Mononuclear cell (primary cell): ENCODE results near the gene NDOR1. TPM values are rescaled to one million over a fixed set of nuclear protein-coding genes. Genes with fewer than 3 reads are reported as not detected.

ENCODE experiments used
- H3K27me3 ChIP-seq: 2 replicates; pipeline ENCODE4 v1.6.0; 2011; ENCODE audit warnings: low read length, control low read depth; ENCODE audit not compliant: insufficient read depth
- H3K4me1 ChIP-seq: 2 replicates; pipeline ENCODE4 v1.5.1; 2011; ENCODE audit warnings: mild to moderate bottlenecking, low read length, control low read depth; ENCODE audit not compliant: insufficient read depth
- H3K4me3 ChIP-seq: 2 replicates; pipeline ENCODE4 v1.5.1; 2011; ENCODE audit warnings: mild to moderate bottlenecking, low read length, moderate library complexity
- H3K9me3 ChIP-seq: 2 replicates; pipeline ENCODE4 v1.5.1; 2011; ENCODE audit warnings: low read depth, mild to moderate bottlenecking, control low read depth, low read length
- total RNA-seq: library from RNA; depleted of rRNA; stranded (reverse); fragments of >200 nt; gene quantifications from one replicate; pipeline ENCODE4 v1.2.3, GENCODE V29; 2012

The NDOR1 gene
- total RNA-seq, 1 donor: 9.2 TPM

DNA sequence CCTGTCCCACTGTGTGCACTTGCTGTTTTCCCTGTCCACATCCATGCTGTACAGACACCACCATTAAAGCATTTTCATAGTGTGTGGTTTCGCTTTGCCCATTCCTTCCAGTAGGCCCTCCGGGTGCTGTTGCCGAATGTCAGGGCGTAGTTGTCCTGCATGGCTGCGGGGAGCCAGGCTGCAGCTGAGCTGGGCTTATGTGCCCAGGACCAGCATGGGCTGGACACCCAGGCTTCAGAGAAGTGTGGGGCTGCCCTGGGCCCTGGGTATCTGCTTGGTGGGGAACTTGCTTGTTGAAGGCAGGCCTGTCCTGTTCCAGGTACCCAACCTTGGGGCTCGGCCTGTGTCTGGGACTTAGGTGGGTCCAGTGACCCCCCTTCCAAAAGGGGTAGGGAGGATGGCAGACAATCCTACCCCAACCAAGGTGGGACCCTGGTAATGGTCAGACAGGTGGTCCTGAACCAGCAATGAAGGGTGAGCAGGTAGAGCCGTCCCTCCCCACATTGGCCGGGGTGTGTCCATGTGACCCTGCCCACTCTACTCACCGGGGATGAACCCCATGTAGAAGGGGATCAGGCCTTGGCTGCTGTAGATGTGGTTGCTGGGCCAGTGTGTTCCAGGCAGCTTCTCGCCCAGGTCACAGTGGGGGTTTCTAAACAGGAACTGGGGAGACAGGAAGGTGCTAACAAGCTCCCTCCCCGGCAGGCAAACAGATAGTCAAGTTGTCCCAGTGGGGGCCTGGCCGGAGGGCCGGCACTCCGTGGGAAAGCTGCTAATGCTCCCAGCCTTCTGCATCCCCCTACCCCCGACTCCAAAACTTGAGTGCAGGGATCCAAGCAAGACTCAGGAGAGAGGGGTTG is 38.4 kb downstream of the NDOR1 start:
- Histone ChIP-seq H3K4me1 (peaks cover 34% of the 10 kb centered on the region), H3K4me3 (no peak overlapping the region), H3K9me3 (no peaks in the 10 kb centered on the region), H3K27me3 (no peaks in the 10 kb centered on the region)

DNA sequence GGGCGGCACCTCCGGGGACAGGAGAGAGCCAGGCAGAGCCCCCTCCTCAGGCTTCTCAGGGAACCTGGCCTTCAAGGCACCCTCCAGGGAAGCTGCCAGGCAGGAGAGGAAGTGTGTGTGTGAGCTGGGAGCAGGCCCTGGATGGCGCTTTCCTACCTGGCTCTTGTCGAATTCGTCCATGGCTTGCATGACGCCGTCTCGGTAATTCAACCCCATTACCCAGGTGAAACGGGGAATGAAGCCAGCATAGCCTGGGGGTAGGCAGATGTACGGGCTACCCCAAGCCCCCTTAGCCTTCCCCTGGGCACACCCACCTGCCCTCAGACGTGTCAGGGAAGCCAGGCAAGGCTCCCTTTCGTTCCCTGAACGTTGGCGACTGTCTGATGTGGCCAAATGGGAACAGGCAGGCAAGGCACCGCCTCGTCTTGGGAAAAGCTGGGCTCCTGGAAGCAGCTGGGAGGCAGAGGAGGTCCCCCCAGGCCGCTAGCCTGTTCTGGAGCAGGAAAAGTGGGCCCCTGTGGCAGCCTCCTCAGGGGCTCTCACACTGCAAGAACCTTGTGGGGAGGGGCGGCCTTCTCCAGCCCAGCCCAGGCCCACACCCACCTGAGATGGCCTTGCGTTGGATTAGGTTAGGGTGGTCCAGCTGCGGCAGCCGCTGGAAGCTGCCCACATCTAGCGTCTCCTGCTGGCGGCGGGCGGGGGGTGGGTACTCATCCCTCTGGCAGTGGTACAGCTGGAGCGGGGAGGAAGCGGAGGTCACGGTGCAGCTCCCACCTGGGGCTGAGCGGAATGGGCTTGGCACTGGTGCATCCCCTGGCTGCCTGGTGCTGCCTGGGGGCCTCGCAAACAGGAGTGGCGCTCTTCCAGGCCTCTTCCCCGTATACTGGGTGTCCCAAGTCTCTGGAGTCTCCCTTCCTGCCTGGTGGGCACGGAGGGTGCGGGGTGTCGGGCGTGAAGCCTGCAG is 39.3 kb downstream of the NDOR1 start:
- peaks cover 25% of the 10 kb centered on the region for H3K4me1 ChIP-seq
- no peaks in the 10 kb centered on the region for H3K27me3 ChIP-seq
- no peaks in the 10 kb centered on the region for H3K9me3 ChIP-seq
- H3K4me3 ChIP-seq: no peak overlapping the region

DNA sequence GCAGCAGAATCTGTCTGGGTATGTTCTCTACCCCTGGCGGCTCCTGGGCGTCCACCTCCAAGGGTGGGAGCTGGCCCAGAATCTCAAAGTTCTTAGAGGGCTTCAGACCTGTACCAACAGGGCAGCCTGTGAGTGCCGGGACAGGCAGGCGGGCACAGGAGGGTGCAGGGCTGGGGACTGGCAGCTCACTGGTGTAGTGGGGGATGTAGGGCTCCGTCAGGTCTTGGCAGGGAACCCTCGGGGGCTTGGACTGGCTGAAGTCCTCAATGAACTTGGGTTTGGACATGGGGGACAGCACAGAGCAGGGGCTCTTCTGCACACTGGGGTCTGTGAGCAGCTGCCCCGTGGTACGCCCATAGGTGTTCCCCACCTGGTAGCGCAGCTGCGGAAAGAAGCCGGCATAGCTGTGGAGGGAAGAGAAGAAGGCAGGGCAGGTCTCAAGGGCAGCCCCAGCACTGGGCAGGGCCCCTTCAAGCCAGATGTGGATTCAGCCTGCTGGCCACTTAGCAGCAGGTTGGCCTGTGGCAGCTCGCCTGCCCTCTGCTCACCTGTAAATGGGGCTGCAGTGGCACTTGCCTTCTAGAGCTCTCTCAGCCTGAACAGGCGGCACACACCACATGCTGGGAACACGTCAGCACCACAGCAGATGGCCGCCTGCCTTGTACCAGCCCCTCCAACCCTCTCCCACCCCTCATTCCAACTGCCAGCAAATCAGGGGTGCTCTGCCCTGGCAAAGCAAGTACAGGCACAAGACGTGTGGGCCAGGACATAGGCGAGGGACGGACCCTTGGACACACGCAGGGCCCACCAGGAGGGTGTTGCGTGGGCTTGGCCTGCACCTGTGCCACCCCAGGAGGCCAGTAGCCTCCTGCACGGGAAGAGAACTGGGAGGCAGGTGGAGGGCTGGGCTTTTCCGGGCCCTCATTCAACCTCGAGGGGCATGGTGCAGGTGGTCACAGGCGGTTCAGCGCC is 40.2 kb downstream of the NDOR1 start:
- H3K4me1 ChIP-seq: peaks cover 17% of the 10 kb centered on the region
- H3K9me3 ChIP-seq: no peaks in the 10 kb centered on the region
- no peaks in the 10 kb centered on the region for H3K27me3 ChIP-seq
- no peak overlapping the region for H3K4me3 ChIP-seq

DNA sequence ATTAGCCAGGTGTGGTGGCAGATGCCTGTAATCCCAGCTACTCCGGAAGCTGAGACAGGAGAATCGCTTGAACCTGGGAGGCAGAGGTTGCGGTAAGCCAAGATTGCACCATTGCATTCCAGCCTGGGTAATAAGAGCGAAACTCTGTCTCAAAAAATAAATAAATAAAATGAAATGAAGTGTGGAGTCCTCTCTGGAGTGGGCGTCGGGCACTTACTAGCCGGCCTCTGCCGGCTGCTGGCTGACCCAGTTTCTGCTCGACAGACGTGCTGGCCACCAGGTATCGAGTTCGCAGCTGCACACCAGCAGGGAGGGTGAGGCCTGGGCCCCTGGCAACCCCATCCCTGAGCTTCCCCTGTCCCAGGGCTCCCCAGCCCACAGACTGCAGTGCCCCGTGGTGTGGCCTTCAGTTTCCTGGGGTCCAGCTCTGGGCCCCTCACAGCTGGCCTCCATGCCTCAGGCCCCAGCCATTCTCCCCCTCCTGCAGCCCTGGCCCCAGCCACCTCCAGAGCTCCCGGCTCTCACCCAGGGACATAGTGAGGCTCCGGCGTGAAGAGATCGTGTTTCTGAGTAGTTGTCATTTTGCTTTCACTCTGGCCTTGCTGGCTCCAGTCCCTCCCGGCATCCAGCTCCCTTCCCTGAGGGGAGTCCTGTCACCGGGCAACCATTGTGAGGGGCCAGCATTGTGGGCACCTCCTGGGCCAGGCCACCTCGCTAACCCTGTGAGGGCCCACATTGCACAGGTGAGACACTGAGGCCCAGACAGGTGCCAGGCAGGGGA is 41.8 kb downstream of the NDOR1 start:
- Histone ChIP-seq H3K27me3 (no peaks in the 10 kb centered on the region), H3K9me3 (no peaks in the 10 kb centered on the region), H3K4me1 (peaks cover 10% of the 10 kb centered on the region), H3K4me3 (no peak overlapping the region)

DNA sequence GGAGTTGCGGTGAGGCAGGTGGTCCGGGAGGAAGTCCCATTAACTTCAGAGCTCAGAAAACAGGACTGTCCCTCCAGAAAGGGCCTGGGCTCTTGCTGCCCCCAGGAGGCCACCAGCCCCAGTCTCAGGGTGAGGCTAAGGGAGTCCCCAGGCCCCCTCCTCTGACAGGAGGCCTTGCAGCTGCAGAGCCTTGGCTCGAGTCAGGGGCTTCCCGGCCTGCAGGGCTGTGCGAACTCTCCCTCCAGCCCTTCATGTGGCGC is 42.3 kb downstream of the NDOR1 start:
- no peaks in the 10 kb centered on the region for H3K9me3 ChIP-seq
- no peaks in the 10 kb centered on the region for H3K27me3 ChIP-seq

DNA sequence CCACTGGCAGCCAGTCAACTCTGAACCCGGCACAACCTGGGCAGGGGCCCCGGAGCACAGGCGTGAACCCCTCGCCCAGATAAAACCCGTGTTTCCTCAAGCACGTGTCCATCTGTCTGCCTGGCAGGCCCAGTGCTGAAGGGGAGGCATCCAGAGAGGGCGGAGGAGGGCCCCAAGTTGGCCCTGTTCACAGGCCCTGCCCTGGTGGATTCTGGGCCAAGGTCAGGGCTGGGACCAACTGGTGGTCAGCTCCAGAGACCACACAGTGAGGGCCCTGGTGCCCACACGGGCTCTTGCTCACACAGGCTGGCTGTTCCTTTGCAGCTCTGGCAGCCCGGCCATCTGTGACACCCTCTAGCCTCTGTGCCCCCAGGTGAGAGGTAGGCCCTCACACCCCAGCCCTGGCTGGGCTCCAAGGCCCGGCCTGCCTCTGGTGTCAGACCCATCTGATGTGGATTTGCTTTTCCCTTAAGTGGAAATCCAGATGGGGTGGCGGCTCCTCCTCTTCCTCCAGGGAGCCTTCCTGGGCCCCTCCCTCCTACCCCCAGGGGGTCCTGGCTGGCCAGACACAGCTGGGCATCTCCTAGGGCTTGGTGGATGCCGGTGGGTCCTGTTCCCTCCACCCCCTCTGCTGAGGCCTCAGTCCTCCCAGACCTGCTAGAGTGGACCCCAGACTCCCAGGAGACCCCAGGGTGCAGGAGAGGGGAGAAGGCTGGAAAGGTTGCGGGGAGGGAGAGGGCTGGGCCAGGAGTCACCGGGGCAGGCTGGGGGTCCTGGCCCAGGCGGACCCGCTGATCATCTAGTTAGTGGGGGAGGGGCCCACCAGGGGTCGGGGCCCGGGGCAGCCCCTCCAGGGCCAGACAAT is 45.1 kb downstream of the NDOR1 start:
- no peaks in the 10 kb centered on the region for H3K27me3 ChIP-seq
- H3K4me1 ChIP-seq: peaks cover 10% of the 10 kb centered on the region
- H3K9me3 ChIP-seq: no peaks in the 10 kb centered on the region
- H3K4me3 ChIP-seq: no peak overlapping the region

More for the DNA sequence above, 42.3 kb downstream of the NDOR1 start:
- Histone ChIP-seq H3K4me1 (peaks cover 5% of the 10 kb centered on the region), H3K4me3 (no peak overlapping the region)

DNA sequence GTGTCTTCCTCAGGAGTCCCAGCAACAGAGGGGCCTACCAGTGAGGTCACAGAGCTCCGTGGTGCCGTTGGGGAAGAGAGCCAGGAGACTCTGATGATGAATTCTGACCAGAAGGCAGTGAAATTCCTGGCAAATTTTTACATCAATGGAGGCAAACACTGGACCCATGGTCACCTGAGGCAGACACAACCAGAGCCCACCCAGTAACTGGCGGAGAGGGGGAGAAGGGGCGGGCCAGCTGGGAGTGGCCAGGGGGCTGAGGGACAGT is 45.6 kb downstream of the NDOR1 start, which contains the start of gene STPG3:
Gene STPG3 (plus strand): TSS at position 93 of the 268 bp plus-strand sequence. CDS start 1 bp downstream, at position 94.
- Histone ChIP-seq H3K4me3 (no peak within 1 kb of the TSS), H3K9me3 (no peaks in the 10 kb centered on the region), H3K4me1 (peaks cover 15% of the 10 kb centered on the region), H3K27me3 (no peaks in the 10 kb centered on the region)

DNA sequence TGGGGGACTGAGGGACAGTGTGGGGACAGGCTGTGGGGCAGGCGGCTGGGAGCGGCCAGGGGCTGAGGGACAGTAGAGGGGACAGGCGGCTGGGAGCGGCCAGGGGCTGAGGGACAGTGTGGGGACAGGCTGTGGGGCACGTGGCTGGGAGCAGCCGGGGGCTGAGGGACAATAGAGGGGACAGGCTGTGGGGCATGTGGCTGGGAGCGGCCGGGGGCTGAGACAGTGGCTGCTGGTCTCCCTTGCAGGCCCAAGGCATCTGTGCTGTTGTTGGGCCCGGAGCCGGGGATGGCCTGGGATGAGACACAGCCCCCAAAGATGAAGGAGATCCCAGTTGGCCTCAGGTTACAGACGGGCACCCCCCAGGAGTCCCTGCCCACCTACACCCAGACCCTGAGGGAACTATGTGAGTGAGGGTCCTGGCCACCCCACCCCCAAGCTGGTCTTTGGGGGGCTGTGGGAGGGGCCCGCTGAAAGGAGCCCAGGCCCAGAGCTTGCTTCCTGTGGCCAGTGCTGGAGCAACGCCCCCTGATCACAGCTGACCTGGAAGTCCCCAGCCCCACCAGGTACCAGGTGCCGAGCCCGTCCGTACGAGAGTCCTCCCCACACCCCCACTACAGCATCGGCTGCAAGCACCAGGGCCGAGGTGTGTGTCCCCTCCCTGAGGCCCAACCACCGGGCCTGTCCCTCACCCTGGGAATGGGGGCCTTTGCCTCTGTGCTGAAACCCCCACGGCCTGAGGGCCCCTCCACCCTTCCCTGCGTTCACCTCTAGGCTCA is 46.2 kb downstream of the NDOR1 start:
- H3K4me3 ChIP-seq: no peak overlapping the region
- no peaks in the 10 kb centered on the region for H3K27me3 ChIP-seq
- H3K9me3 ChIP-seq: no peaks in the 10 kb centered on the region
- H3K4me1 ChIP-seq: peaks cover 20% of the 10 kb centered on the region

DNA sequence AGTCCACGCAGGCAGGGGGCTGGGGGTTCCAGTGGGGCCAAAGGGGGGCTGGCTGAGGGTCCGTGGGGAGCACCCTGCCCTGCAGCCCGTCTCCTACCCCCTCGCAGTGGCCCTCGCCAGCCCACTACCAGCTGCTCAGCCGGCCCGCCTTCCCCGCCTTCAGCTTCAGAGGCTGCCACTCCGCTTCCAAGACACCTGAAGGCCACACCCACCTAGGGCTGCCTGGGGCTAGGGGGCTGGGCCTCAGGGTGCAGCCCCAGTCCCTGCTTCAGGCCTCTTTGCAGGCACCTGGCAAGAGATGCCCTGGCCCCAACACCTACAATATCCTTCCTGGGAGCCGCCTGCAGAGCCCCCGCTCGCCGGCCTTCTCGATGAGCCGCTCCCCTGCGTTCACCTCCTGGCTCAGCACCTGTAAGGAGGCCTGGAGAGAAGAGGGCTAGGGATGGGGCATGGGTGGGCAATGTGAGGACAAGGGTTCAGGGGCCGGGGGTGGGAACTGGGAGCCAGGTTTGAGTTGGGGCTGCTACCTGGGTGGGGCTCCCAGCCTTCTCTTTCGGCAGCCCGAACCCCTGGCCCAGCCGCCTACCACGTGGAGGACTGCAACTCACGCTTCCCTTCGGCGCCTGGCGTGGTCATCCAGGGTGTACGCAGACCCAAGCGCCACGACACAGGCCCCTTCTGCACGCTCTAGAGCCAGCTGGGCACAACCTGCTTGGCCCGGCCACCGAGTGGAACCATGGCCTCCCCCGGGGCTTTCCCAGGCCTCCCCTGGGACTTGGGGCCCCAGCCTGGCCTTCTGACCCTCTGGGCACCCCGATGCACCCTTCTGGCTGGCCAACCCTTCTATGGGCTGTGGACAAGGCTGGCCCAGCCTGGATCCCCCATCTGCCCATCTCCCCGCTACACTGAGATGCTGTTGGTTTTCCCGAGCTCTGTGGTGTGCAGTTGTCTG is 47.3 kb downstream of the NDOR1 start:
- no peak overlapping the region for H3K4me3 ChIP-seq
- peaks cover 25% of the 10 kb centered on the region for H3K4me1 ChIP-seq
- H3K9me3 ChIP-seq: no peaks in the 10 kb centered on the region
- no peaks in the 10 kb centered on the region for H3K27me3 ChIP-seq

DNA sequence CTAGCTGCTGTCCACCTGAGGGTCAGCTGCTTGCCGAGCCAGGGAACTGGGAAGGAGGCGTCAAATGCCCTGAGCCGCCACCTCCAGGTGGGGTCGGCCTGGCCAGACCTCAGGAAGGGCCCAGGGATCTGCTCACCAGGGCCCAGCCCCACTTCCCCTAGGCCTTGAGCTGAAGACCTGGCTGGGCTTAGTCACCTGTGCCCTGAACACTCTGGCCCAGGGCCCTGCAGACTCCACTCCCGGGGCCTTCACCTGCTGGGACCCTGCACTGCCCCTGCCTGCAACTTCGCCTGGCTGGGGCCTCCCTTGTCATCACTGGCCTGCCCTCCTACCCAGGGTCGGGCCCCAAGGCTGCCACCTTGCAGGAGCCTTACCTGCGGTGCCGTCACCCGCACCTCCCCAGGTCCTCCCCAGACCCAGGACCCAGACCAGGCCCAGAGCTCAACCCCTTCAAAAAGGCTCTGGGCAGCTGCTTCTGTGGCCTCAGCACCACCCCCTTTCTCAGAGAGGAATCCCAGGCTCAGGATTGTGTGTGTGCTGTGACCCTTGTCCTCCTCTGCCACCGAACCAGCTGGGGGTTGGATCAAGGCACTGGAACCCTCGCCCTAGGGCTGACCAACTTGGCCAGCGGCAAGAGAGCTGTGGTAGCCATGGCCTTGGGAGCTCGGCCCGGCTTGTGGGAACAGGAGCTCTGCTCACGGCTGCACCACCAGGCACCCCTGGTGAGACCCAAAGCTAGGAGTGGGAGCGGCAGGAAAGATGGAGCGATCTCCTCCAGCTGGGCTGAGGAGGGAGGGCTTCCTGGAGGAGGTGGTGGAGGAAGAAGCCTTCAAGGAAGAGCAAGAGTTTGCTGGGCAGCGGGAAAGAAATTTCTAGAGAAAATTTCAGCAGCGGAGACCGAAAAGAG is 48.5 kb downstream of the NDOR1 start:
- peaks cover 25% of the 10 kb centered on the region for H3K4me1 ChIP-seq
- no peak overlapping the region for H3K4me3 ChIP-seq
- H3K27me3 ChIP-seq: no peaks in the 10 kb centered on the region
- no peaks in the 10 kb centered on the region for H3K9me3 ChIP-seq
